HG02943 (cell line): ENCODE measurements around the gene RPS6KA4.

ENCODE experiments used
- ATAC-seq: cut with Tn5 transposase; IDR thresholded peaks from one replicate; pipeline ENCODE4 v1.9.1; 2021; ENCODE audit warnings: mild to moderate bottlenecking, low read depth, moderate library complexity; ENCODE audit not compliant: unreplicated experiment

RPS6KA4 gene

GRCh38 chr11:64362339-64362738, 3.4 kb downstream of the RPS6KA4 start:
- ATAC-seq, result no peak

GRCh38 chr11:64364435-64364834, 5.5 kb downstream of the RPS6KA4 start:
- ATAC-seq, result no peak

- ATAC-seq, result no peak
These were observed 5.9 kb downstream of the RPS6KA4 start for GRCh38 chr11:64364911-64365310.

GRCh38 chr11:64366751-64367150, 7.8 kb downstream of the RPS6KA4 start:
- no peak for ATAC-seq

GRCh38 chr11:64367931-64368672, 9.1 kb downstream of the RPS6KA4 start:
- ATAC-seq, result no peak

- no peak for ATAC-seq
These were observed 9.7 kb downstream of the RPS6KA4 start for GRCh38 chr11:64368673-64369074.

GRCh38 chr11:64369440-64370421, 10.8 kb downstream of the RPS6KA4 start:
- no peak for ATAC-seq

GRCh38 chr11:64371201-64371600, 12.2 kb downstream of the RPS6KA4 start:
- no peak for ATAC-seq

- ATAC-seq, result no peak
These were observed 13.1 kb downstream of the RPS6KA4 start for GRCh38 chr11:64372021-64372420.

GRCh38 chr11:64372802-64373597, 14.0 kb downstream of the RPS6KA4 start:
- ATAC-seq, result no peak

- ATAC-seq, result no peak
These were observed 14.6 kb downstream of the RPS6KA4 start for GRCh38 chr11:64373598-64373974.

- no peak for ATAC-seq
These were observed 17.1 kb downstream of the RPS6KA4 start for GRCh38 chr11:64376071-64376470.

GRCh38 chr11:64378335-64378880, 19.4 kb downstream of the RPS6KA4 start:
- ATAC-seq, result no peak

GRCh38 chr11:64379160-64379559, 20.2 kb downstream of the RPS6KA4 start:
- ATAC-seq, result no peak

- no peak for ATAC-seq
These were observed 21.1 kb downstream of the RPS6KA4 start for GRCh38 chr11:64379817-64380709.

- ATAC-seq, result no peak
These were observed 22.4 kb downstream of the RPS6KA4 start for GRCh38 chr11:64381350-64381749.

GRCh38 chr11:64382047-64382446, 23.1 kb downstream of the RPS6KA4 start:
- no peak for ATAC-seq

- no peak for ATAC-seq
These were observed 23.6 kb downstream of the RPS6KA4 start for GRCh38 chr11:64382586-64382985.

- ATAC-seq, result no peak
These were observed 24.6 kb downstream of the RPS6KA4 start for GRCh38 chr11:64383580-64383979.
